Measurements from ENCODE around the gene DICER1. TPM values are rescaled to one million over a fixed set of nuclear protein-coding genes. Genes with fewer than 3 reads are reported as not detected.
"Not testable (repeated sequence)": the region's sequence is repeated elsewhere in the genome, so short reads cannot be mapped to it uniquely, and the experiment has no call there.

DICER1 gene
- total RNA-seq, 1 donor from 2014 or later: 78.3 TPM

DNA sequence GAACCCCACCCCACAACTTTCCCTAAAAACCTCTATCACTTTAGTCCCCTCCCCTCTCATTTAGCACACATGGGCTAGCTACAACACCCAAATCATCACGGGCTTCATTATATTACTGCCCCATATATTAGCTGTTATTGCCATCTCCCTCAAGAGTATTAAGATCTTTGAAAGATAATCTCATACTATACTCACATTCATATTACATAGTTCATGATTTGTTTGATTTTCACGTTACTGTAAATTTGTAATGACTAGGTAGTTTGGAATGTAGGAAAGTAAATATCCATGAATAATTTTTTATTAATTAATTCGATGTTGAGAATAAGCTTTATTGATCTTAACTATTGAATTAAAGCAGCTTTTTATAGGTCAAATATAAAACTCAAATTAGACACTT lies 7.9 kb downstream of the DICER1 start:
- DNase-seq (ENCODE audit: low spot score): no peak

DNA sequence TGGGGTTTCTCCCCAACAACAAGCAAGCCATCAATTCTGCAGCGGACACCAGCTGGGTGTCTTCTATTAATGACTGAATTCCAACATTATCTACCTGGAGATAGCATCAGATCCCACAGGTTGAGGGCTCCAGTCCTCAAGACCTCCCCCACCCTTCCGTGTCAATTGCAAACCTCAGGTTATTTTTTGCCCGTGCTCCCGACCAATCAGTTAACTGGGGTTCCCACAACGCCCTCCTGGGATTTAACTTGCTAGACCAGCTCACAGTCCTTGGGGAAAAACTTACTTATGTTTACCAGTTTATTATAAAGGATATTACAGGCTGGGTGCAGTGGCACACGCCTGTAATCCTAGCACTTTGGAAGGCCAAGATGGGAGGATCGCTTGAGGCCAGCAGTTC lies 9.7 kb downstream of the DICER1 start:
- DNase-seq (ENCODE audit: low spot score): no peak

DNA sequence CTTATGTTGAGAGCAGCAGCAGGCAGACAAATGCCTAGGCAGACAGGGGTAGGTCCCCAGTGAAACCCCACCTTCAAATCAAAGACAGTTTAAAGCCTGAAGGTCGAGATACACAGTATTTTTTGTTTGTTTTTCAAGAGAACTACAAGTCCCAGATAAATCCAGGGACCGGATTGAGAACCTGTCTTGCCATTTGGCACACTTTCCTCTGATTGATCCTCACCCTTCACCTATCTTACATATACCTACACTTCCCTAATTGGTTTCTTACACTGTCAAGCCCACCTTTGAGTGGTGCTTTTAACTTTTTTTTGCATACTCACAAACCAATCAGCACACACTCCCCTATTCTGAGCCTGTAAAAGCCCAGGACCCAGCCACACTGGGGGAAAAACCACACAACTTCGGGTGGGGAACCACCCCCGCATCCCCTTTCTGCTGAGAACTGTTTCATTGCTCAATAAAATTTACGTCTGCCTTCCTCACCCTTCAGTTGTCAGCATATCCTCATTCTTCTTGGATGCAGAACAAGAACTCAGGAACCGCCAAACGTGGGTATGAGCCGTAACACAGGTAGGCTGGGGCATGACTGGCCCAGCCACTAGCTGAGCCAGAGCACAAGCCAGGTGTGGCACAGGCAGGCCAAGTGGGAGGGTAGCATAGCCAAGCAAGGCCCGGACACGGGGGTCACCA lies 11.1 kb downstream of the DICER1 start:
- no peak for DNase-seq (ENCODE audit: low spot score)

DNA sequence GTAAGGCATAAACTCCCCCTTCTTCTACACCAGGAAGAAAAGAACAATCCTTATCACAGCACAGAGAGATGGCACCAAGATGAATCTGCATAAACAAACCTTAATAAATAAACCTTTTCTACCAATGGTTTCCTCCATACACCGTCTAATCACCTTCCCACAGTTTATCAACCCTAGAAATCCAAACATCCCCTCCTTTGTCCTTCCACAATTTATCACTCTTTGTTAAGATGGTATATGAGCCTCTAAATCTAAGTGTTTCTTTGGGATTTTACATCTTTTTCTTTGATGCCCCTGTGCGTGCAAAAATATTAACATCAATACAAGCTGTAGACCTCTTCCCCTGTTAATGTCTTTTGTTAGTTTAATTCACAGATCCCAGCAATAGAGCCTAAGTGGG lies 12.5 kb downstream of the DICER1 start:
- no peak for DNase-seq (ENCODE audit: low spot score)

DNA sequence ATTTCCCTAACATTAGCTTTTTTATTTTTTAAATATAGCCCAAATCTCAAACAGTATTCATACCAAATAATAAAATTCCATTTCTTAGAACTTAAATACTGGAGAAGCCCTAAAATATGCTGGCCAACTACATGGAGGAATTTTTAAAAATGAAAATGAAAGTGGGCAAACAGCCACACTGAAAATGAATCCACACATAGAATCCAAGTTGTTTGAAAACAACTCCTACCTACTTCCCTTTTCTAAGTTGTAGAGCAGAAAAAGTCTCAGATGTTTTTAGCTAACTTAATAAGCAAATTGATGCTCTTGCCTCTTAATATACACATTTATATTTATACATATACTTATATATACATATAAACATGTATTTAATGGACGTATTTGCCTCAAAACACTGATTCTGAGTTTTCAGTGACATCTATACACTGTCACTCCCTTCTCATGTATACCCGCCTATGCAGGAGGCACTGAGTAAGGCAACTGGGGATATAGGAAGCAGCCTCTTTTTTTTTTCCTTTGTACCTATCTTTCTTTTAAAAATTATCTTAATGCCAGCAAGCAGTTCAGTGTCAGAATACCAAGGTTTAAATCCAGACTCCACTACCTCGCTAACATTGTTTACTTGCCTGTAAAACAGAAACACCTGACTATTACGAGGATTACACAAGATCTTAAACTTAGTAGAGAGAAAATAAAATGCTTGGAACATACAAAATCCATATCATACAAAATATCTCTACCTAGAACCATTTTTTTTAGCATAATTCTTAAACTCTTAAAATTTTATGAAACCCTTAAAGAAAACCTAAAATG lies 13.3 kb downstream of the DICER1 start:
- no peak for DNase-seq (ENCODE audit: low spot score)

DNA sequence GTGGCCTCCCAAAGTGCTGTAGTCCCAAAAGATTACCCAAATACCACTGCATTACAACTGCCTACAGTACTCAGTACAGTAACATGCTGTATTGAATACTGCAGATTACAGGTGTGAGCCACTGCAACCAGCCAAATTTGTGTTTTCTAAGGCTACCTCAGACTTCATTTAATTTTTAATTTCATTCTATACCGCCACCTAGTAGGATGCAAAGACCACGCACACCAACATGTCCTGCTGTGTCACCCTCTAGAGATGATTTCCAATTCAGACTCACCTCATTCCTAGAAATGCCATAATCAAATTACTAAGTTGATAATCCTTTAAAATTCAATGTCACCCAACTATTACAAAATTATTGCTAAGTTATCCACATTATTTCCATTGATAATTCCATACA lies 15.1 kb downstream of the DICER1 start:
- no peak for DNase-seq (ENCODE audit: low spot score)

DNA sequence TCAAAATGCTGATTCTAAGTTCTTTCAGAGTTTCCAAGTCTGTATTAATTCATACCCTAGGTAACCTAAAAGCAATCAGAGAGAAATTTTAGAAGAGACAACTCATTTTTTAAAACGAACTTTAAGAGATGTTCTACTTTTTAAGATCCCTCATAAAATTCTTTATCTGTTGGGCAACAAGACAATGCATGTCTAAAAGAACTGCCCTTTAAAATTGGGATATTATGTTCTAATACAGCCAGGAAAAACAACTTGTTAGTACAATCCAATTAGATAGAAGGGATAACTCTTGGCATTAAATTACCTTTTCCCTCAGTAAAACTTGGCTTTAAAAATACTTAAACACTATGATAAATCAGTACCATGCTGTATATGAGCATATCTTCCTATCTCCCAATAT lies 15.6 kb downstream of the DICER1 start:
- DNase-seq (ENCODE audit: low spot score): no peak

DNA sequence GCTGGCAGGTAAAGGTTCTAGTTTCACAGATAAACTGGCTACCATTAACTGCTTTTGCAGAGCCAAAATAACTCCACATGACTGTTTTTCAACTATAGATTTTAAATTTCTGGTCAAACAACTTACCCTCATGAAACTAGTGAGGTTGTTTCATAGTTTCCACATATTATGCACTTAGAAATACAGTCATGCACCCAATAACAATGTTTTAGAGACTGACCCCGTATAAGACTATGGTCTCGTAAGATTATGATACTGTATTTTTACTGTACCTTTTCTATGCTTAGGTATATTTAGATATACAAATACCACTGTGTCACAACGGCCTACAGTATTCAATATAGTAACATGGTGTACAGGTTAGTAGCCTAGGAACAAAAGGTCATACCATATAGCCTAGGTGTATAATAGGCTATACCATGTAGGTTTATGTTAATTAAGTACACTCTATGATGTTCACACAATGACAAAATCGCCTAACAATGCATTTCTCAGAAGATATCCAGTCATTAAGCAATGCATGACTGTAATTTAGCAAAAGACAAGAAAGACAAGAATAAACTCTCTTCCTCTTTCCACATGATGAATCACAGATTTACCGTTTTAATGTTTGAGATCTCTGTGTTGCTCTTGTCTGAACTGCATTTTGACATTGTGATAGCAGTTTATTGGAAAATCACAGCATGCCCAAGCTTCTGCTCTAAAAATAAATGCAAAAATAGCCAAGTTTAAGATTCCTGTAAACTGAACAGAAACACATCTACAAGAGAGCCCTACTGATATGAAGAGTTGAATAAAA lies 17.1 kb downstream of the DICER1 start:
- DNase-seq (ENCODE audit: low spot score): no peak

DNA sequence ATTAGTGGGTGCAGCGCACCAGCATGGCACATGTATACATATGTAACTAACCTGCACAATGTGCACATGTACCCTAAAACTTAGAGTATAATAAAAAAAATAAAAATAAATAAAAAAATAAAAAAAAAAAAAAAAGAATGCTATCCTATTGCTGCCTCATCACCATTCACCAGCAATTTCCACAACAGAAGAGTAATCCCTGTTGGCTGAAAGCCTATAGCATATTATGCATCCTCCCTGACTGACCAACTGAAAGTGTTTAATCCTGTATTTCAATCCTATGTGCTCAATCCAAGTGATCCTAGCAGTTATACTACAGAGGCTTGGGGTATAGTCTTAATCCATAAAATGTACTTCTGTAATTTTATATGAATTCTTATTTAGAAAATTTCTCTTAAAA lies 18.5 kb downstream of the DICER1 start:
- DNase-seq (ENCODE audit: low spot score): no peak

DNA sequence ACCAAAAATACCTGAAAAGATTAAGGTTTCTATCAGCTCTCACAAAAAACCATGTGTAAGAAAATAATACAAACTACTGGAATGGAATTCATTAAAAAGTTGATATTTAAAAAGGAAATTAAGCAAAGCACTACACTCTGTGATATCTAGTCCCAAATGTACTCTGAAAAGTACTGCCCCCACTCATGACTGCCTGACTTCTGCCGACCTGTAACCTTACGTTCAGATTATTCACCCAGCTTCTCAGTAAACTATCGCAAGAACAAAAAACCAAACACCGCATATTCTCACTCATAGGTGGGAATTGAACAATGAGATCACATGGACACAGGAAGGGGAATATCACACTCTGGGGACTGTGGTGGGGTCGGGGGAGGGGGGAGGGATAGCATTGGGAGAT lies 18.9 kb downstream of the DICER1 start:
- not testable (repeated sequence) for DNase-seq (ENCODE audit: low spot score)

DNA sequence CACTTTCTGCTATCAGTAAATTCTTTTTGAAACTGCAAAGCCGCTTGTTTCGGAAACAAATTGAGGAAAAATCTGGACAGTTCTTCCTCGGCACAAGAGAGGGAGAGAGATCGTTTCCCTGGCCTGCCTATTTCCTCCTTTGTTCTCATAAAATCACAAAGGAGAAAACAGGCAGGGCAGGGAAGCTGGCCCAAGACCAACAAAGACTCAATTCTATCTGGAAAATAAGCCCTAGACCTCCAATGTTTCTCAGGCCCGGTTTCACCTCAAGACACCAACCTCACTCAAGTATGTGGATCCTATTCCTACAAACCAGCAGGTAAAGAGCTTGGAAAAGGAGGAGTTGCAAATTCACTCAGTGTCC lies 19.5 kb downstream of the DICER1 start:
- DNase-seq (ENCODE audit: low spot score): no peak

DNA sequence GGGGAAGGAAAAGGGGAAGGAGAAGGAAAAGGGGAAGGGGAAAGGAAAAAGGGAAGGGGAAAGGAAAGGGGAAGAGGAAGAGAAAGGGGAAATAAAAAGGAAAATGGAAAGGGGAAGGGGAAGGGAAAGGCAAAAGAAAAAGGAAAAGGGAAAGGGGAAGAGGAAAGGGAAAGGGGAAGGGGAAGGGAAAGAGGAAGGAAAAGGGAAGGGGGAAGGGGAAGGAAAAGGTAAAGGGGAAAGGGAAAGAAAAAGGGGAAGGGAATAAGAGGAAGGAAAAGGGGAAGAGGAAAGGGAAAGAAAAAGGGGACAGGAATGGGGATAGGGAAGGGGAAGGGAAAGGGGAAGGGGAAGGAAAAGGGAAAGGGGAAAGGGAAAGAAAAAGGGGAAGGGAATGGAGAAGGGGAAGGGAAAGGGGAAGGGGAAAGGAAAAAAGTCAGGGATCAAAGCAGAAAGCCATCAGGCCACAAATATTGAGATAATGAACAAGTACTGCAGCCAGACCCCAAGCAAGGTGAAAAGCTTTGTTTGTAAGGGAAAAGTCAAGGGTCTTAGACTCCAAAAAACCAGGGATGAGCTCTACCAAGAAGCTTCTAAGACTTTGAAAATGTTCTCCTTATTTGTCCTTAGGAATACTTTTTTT lies 20.0 kb downstream of the DICER1 start:
- DNase-seq (ENCODE audit: low spot score): no peak

DNA sequence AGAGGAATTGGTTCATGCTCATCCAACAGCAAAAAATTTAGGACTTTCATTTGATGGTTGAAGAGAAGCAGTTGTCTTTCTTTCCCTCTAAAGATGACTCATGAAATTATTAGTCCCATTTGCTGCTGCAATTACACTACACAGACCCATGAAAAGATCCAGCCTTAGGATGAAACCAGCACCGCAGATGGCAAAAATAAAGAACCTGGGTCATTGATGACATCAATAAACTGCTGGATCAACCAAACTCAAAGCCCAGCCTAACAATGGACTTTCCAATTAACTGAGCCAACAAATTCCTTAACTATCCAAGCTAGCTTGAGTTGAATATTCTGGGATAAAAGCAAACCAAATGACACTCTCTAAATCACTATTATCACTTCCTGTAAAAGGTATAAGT lies 20.7 kb downstream of the DICER1 start:
- DNase-seq (ENCODE audit: low spot score): no peak

DNA sequence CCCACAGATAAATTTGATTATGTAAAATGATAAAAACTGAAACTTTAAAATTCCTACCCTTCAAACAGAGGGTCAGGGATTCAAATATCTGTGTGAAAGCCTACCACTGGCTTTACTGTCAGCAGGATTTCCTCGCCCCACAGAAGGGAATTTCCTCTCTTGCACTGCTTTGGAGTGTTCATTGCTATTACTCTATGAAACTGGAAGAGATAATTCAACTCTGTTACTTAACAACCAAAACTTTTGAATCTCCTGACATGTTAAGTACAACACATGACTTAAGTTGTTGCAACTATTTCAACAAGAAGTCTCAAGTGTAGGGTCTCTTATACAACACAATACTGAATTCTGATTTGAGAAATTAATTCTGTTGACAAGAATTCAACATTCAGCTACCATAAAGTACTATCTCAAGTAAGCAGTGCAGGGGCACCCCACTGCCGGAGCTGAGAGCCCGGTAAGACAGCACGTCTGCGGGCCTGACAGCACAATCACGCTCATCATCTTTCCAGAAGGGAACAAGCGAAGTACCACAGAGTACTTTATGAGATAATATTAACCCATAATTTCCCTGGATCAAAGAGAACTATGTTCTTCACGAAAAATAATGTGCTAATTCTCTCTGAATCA lies 22.9 kb downstream of the DICER1 start:
- no peak for DNase-seq (ENCODE audit: low spot score)

DNA sequence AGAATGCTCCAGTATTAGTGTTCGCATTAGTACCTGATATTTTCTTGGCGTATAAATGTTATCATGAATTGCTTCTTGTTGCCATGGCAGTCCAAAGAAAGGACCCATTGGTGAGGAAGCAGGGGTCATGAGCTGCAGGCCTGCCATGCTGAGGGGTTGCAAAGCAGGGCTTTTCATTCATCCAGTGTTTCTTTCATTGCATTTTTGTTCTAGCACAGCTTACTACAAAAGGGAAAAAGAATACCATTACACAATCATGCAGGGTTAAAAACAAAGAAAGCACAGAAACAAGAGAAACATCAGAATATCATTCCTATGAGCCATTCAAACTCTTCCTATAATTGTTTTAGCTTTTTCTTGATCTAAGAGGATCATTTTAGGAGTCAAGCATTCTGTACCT lies 24.0 kb downstream of the DICER1 start:
- no peak for DNase-seq (ENCODE audit: low spot score)

DNA sequence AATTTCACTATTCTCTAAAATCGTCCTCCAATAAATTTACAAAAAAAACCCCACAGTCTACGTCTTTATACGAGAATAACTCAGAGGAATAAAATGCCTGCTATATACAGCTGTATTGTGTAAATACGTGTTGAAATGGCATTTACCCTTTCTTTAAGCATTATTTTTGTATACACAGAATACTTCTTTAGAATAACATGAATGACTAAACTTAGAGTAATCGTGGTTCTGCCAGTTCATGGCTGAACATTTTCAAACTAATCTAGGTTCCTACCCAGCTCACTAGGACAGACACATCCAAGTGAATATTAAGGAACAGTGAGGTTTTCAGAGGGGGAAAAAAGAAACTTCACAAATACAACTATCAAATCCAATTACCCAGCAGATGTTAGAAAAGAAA lies 24.6 kb downstream of the DICER1 start:
- DNase-seq (ENCODE audit: low spot score): no peak

DNA sequence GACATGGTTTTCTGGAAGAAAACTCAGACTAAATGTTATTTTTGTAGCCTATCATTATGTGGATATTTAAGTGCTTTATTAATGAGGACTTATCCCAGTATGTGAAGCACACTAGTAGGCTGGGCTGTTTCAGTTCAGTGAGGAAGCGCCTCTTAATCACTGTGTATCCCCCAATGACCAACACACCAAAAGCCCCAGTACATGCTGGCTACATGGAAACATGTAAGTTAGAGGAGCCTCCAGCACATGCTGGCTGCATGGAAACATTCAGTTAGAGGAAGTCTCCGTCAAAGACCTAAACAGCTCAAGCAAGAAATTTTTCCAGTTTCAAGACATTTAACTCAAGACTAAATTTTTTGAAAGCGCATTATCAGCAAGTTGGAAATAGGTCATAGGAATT lies 26.8 kb downstream of the DICER1 start:
- DNase-seq (ENCODE audit: low spot score): no peak

DNA sequence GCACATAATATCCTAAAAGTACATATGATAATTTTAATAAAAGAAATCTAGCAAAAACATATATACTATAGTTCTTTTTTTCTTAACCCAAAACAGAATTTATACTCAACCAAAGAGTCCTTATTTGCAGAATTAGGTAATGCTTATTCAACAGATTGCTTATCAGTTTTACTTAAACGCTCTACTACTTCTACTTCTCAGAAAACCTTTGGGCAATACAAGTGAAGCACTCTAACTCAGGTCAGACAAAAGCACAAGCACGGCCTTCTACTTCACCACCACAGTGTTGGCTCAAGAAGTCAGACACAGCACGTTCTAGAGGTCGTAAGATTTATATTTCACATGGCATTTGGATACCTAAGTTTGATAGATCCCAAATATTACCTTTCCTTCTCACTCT lies 29.2 kb downstream of the DICER1 start:
- DNase-seq (ENCODE audit: low spot score): no peak

DNA sequence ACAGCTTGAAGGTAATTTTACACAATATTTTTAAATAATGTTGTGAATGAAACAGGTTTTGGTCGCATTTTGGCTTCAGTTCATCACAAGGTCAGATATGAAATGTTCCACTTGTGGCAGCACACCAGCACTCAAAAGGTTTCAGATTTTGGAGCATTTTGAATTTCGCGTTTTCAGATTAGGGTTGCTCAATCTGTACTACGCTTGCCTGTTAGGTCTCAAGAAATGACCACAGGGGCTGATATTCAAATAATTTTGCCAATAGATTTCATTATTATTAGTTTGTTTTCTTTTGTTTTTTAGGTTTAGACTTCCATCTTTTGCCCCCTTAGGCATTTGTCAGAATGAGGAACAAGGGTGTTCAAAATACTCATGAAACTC lies 29.8 kb downstream of the DICER1 start:
- no peak for DNase-seq (ENCODE audit: low spot score)

DNA sequence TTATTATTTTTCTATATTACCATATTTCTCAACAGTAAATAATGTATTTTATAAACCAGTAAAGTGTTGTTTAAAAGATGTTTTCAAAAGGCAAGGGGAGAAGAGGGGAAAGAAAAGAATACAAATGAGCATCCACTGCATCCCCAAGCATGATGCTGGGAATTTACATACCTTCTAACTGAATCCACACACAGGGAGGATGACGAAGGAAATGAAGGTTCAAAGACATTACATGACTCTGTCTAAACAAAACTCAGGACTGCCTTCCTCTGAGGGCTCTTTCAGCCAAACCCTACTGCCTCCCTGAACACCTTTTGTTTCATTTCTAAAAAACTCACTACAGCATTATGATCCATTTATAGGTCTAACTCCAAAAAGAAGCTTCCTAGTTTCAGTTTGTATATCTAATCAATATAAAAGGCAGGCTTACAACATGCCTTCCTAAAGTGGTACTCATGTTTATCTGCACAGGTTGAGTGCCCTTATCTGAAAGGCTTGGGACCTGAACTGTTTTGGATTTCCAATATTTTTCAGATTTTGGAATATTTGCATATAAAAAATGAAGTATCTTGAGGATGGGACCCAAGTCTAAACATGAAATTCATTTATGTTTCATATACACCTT lies 30.3 kb downstream of the DICER1 start:
- DNase-seq (ENCODE audit: low spot score): no peak

DNA sequence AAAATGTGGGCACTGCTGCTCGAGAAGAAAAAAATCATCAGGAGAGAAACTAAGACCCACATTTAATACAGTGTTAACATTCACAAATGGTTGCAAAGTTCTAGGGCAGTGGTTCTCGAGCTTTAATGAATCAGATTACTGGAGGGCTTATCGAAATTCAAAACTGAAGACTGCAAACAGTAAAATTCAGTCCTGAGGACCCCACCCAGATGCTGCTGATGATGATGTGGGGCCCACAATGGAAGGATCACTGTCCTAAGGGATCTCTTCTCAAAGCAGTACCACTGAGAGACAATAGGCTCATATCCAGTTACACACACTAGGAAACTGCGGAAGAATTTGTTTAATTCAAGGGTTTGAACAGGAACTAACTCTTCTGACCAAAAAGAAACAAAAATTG lies 31.4 kb downstream of the DICER1 start:
- no peak for DNase-seq (ENCODE audit: low spot score)
